Iris pigment epithelial cell (primary cell): ENCODE data around the gene FLT4.
"Not testable (repeated sequence)": the region's sequence is repeated elsewhere in the genome, so short reads cannot be mapped to it uniquely, and the experiment has no call there.

Source experiments
- DNase-seq: peaks from one replicate; pipeline ENCODE4 v3.0.0-alpha.2; 2011; ENCODE audit warnings: low read depth

FLT4 gene

DNA sequence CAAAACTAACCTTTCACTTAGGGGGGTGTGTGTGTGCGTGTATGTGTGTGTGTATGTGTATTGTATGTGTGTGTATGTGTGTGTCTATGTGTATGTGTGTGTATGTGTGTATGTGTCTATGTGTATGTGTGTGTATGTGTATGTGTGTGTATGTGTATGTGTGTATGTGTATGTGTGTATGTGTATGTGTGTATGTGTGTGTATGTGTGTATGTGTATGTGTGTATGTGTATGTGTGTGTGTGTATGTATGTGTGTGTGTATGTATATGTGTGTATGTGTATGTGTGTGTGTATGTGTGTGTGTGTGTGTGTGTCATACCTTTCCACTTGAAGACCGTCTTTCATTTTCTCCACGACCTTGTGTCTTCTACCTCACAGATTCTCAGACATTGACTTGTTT lies 20.8 kb upstream of the FLT4 start:
- DNase-seq = no peak

- no peak for DNase-seq
Observed at GRCh38 chr5:180669661-180670060, 20.3 kb upstream of the FLT4 start.

- no peak for DNase-seq
Observed at GRCh38 chr5:180668835-180669596, 19.6 kb upstream of the FLT4 start.

GRCh38 chr5:180666812-180667211 lies 17.4 kb upstream of the FLT4 start:
- no peak for DNase-seq

GRCh38 chr5:180665682-180666404 lies 16.4 kb upstream of the FLT4 start:
- no peak for DNase-seq

GRCh38 chr5:180658774-180659564 lies 9.6 kb upstream of the FLT4 start:
- DNase-seq = no peak

- not testable (repeated sequence) for DNase-seq
Observed at GRCh38 chr5:180655243-180655642, 5.8 kb upstream of the FLT4 start.

DNA sequence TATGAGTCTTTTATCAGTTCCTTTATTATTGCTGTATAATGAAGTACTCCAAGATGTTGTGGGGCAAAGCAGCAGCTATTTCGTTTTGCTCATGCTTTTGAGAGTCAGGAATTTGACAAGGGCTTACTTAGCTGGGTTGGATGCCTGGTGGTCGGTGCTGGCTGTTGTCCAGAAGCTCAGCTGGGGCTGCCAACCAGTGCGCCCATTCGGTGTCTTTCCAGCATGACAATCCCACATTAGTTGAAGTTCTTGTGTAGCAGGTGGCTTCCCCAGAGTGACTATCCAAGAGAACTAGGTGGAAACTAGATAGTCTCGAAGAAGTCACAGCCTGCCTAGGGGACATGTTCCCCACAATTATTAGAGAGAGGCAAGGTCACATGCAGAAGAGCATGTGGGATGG lies 3.4 kb upstream of the FLT4 start:
- no peak for DNase-seq

DNA sequence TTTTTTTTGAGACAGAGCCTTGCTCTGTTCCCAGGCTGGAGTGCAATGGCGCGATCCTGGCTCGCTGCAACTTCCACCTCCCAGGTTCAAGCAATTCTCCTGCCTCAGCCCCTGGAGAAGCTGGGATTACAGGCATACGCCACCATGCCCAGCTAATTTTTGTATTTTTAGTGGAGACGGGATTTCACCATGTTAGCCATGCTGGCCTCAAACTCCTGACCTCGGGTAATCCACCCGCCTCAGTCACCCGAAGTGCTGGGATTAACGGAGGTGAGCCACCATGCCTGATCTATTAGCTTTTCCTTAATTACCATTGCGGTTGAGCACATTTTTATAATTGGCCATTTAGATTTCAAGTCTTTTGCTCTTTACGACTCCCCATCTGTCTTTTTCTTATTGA lies 2.9 kb upstream of the FLT4 start:
- no peak for DNase-seq

DNA sequence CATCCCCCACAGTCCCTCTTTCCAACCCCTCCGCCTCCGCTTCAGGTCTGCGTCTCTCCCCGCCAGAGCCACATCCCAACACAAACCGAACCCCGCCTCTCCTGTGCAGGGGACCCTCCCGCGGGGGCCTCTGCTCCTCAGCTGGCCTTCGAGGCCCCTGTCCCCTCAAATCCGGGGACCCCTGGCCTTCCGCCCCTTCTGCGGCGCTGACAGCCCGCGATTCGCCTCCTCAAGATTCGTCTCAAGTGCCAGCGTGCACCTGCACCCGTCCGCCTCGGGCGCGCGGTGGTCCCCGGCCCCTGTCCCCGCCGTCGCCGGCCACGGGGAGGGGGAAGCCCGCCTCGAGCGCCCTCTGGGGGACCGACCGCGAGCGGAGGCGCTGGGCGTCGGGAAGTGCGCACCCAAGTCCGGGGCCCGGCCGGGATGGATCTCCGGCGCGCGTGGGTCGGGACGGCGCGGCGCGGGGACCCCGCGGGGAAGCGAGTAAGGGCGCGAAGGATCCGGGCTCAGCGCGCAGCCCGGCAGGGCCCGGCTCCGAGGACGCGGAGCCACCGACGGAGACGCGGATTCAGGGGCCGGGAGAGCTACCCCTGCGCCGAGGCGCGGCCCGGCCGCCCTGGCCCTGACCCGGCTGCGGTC lies 623 bp downstream of the FLT4 start:
- DNase-seq = peak; percentile 9

- no peak for DNase-seq
Observed at GRCh38 chr5:180647941-180648500, 1.4 kb downstream of the FLT4 start.

DNA sequence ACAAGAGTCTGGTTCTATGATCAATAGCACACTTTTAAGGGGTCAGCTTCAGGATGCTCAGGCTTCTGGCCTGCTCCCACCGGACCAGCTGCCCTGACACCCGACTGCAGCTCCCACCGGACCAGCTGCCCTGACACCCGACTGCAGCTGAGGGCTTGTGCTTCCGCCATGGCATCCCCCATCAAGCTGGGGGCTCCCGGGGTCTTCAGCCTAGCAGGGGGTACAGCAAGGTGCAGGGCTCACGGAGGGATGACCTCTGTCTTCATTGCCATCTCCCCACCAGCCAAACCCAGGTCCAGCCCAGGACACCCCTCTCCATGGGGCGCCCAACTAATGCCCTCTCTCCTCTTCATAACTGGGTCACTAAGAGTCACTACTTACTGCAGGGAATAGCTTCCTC lies 1.9 kb downstream of the FLT4 start:
- DNase-seq = no peak

- no peak for DNase-seq
Observed at GRCh38 chr5:180646963-180647305, 2.5 kb downstream of the FLT4 start.

DNA sequence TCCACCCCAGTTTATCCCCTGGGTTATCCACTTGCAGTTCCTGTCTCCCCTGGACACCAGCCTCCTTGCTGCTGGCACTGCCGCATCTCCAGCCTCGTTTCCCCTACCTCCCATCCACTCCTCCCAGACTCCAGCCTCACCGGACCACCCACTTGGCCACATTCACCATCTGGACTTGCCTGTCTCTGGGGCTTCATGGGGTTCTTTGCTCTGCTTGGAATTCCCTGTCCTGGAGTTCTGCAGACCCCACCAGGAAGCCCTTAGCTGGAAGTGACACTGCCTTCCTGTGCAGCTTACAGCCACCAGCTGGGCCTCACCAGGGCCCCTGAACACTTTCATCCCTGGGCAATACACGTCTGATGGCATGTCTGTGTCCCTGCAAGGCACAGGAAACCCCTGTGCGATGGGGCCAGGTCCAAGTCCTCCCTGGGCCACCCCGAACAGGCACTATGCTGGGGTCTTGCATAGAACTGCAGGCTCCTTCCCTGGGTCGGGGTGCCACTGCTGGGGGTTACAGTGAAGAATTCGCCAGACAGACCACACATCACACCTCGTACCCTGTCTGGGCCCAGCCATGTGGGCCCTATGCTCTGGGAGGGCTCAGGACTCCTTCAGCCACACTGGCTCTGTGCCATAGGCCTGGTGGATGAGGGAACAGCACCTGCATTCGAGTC lies 3.0 kb downstream of the FLT4 start:
- no peak for DNase-seq

DNA sequence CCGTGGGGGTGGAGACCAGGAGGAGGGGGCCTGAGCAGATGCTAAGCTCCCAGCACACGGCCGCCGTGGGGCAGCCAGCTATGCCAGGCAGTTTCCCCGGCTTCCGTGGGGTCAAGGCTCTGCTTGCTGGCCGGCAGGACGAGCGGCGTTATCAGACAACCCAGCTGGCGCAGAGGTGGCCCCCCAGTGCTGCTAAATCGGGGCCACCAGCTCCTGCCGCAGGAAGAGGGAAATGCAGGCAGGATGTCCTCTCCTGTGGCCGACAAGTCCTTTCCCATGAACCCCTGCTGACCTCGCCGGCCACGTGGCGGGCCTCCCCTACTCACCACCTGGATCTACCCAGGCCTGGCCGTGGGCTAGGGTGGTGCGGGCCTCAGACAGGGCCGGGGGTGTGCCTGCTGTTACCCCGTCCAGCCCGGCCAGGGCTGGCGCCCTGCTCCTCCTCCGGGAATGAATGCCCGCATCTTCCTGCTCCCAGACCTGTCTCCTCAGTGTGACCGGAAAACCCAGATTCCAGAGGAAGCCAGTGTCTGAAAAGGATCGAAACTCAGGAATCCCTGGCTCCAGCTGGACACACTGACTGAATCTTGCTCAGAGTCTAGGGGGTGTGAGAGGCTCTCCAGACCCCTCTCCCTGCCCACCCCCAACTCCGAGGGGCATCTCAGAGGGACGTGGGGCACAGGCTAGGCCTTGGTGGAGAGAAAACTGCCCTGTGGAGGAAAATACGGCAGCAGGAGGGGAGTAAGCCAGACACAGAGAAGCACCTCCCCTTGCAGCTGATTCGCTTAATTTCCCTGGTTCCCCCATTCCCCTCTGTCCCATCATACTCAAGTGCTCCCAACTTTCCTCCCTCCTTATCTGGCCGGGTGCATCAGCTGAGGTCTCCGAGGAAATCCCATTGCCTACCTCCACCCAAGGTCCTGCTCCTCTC lies 3.9 kb downstream of the FLT4 start:
- no peak for DNase-seq

GRCh38 chr5:180644825-180645273 lies 4.6 kb downstream of the FLT4 start:
- DNase-seq = no peak

GRCh38 chr5:180644129-180644824 lies 5.1 kb downstream of the FLT4 start:
- no peak for DNase-seq

GRCh38 chr5:180643191-180643851 lies 6.1 kb downstream of the FLT4 start:
- DNase-seq = no peak

GRCh38 chr5:180642779-180643178 lies 6.6 kb downstream of the FLT4 start:
- no peak for DNase-seq
